Measurements from ENCODE around the gene MNS1. TPM values are rescaled to one million over a fixed set of nuclear protein-coding genes. Genes with fewer than 3 reads are reported as not detected.

Gene MNS1
- polyA plus RNA-seq, 1 donor (not counting 4 experiments of a cell fraction or from before 2014, with no cell fraction given): 0.37 TPM

DNA sequence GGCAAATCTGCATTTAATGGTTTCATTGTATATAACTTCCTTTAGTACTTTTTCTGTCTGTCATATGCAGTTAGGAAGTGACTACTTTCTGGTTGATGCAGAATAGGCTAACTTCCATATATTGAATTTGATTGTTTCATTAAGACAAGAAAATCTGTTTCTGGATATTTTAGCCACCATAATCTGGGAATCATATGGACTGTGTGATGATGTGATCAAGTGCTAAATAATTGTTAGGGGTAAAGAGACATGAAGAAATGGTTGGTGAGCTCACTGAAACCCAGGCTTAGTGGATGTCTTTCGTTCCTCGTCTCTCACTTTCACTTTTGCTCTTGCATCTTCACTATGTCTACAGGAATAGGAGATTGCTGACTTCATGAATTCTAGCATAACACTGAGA lies 3.5 kb upstream of the MNS1 start:
- no peaks in the 10 kb centered on the region for H3K9me3 ChIP-seq (ENCODE audit: control insufficient read depth, low read depth, low read length)
- no peaks in the 10 kb centered on the region for H3K36me3 ChIP-seq (ENCODE audit: control insufficient read depth in 2 of 2, extremely low read depth in 1 of 2, insufficient read depth in 2 of 2, low read length in 2 of 2)
- no peak overlapping the region for H3K27ac ChIP-seq (ENCODE audit: control insufficient read depth, insufficient read depth, low read length)
- peak overlapping the region; percentile 8 for H2AFZ ChIP-seq (ENCODE audit: control insufficient read depth, low read length)
- dilution Hi-C loops (cut with MboI; ENCODE audit: extremely low pct_ligation_motif_present, low sequenced_read_pairs): no loop called here
- H3K27me3 ChIP-seq (ENCODE audit: control insufficient read depth, extremely low read depth, insufficient read depth, low read length): peaks cover 2% of the 10 kb centered on the region
- H3K4me2 ChIP-seq (ENCODE audit: control insufficient read depth, extremely low read depth, insufficient read depth, low read depth, low read length): peak overlapping the region; percentile 44
- H3K4me1 ChIP-seq (ENCODE audit: control insufficient read depth, extremely low read depth, insufficient read depth, low read length): peaks cover 4% of the 10 kb centered on the region
- H3K79me2 ChIP-seq (ENCODE audit: control insufficient read depth, insufficient read depth, low read length): no peaks in the 10 kb centered on the region
- DNase-seq (ENCODE audit: low read depth, low spot score) (no peak), FAIRE-seq (no peak)
- TF ChIP-seq, protein P1, sequence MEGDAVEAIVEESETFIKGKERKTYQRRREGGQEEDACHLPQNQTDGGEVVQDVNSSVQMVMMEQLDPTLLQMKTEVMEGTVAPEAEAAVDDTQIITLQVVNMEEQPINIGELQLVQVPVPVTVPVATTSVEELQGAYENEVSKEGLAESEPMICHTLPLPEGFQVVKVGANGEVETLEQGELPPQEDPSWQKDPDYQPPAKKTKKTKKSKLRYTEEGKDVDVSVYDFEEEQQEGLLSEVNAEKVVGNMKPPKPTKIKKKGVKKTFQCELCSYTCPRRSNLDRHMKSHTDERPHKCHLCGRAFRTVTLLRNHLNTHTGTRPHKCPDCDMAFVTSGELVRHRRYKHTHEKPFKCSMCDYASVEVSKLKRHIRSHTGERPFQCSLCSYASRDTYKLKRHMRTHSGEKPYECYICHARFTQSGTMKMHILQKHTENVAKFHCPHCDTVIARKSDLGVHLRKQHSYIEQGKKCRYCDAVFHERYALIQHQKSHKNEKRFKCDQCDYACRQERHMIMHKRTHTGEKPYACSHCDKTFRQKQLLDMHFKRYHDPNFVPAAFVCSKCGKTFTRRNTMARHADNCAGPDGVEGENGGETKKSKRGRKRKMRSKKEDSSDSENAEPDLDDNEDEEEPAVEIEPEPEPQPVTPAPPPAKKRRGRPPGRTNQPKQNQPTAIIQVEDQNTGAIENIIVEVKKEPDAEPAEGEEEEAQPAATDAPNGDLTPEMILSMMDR (optimal IDR thresholded peaks at IDR 0.05 in 1 of 3, IDR thresholded peaks at IDR 0.05 in 1 of 3, conservative IDR thresholded peaks at IDR 0.05 in 1 of 3; ENCODE audit: extremely low read depth in 1 of 3, insufficient read depth in 2 of 3, low read length in 3 of 3): no peak
- no peak for TF ChIP-seq EZH2 (IDR thresholded peaks at IDR 0.05; ENCODE audit: low read length)
- no peaks in the 10 kb centered on the region for H3K9me1 ChIP-seq (ENCODE audit: control insufficient read depth, extremely low read depth, insufficient read depth, low read length)
- H3K9ac ChIP-seq (ENCODE audit: control insufficient read depth, extremely low read depth, insufficient read depth, low read length): no peak overlapping the region
- no peaks in the 10 kb centered on the region for H4K20me1 ChIP-seq (ENCODE audit: control insufficient read depth, extremely low read depth, insufficient read depth, low read length)
- H3K4me3 ChIP-seq (ENCODE audit: control insufficient read depth in 2 of 3, extremely low read depth in 1 of 3, insufficient read depth in 2 of 3, low read depth in 1 of 3, low read length in 3 of 3): no peak overlapping the region

GRCh38 chr15:56467616-56468015 lies 2.7 kb upstream of the MNS1 start:
- H2AFZ ChIP-seq (ENCODE audit: control insufficient read depth, low read length): no peak overlapping the region
- no peak for DNase-seq (ENCODE audit: low read depth, low spot score)
- TF ChIP-seq, protein P1 (optimal IDR thresholded peaks at IDR 0.05 in 1 of 3, IDR thresholded peaks at IDR 0.05 in 1 of 3, conservative IDR thresholded peaks at IDR 0.05 in 1 of 3; ENCODE audit: extremely low read depth in 1 of 3, insufficient read depth in 2 of 3, low read length in 3 of 3): no peak
- no peak for TF ChIP-seq EZH2 (IDR thresholded peaks at IDR 0.05; ENCODE audit: low read length)
- H3K4me1 ChIP-seq (ENCODE audit: control insufficient read depth, extremely low read depth, insufficient read depth, low read length): peaks cover 4% of the 10 kb centered on the region
- H3K27ac ChIP-seq (ENCODE audit: control insufficient read depth, insufficient read depth, low read length): no peak overlapping the region
- H3K9me1 ChIP-seq (ENCODE audit: control insufficient read depth, extremely low read depth, insufficient read depth, low read length): no peaks in the 10 kb centered on the region
- no peak overlapping the region for H3K4me3 ChIP-seq (ENCODE audit: control insufficient read depth in 2 of 3, extremely low read depth in 1 of 3, insufficient read depth in 2 of 3, low read depth in 1 of 3, low read length in 3 of 3)
- FAIRE-seq: no peak
- dilution Hi-C loops (cut with MboI; ENCODE audit: extremely low pct_ligation_motif_present, low sequenced_read_pairs): no loop called here
- H4K20me1 ChIP-seq (ENCODE audit: control insufficient read depth, extremely low read depth, insufficient read depth, low read length): no peaks in the 10 kb centered on the region
- H3K79me2 ChIP-seq (ENCODE audit: control insufficient read depth, insufficient read depth, low read length): no peaks in the 10 kb centered on the region
- H3K9me3 ChIP-seq (ENCODE audit: control insufficient read depth, low read depth, low read length): no peaks in the 10 kb centered on the region
- H3K9ac ChIP-seq (ENCODE audit: control insufficient read depth, extremely low read depth, insufficient read depth, low read length): no peak overlapping the region
- H3K36me3 ChIP-seq (ENCODE audit: control insufficient read depth in 2 of 2, extremely low read depth in 1 of 2, insufficient read depth in 2 of 2, low read length in 2 of 2): no peaks in the 10 kb centered on the region
- no peak overlapping the region for H3K4me2 ChIP-seq (ENCODE audit: control insufficient read depth, extremely low read depth, insufficient read depth, low read depth, low read length)
- peaks cover 2% of the 10 kb centered on the region for H3K27me3 ChIP-seq (ENCODE audit: control insufficient read depth, extremely low read depth, insufficient read depth, low read length)
